Lung (tissue), 12 donors: ENCODE results near the gene RAB6A. TPM values are rescaled to one million over a fixed set of nuclear protein-coding genes. Genes with fewer than 3 reads are reported as not detected.
"Not testable (repeated sequence)": the region's sequence is repeated elsewhere in the genome, so short reads cannot be mapped to it uniquely, and the experiment has no call there.

Source experiments
- ATAC-seq: fragments of 200-7000 bp; cut with Tn5 transposase; one replicate; pipeline ENCODE4 v1.9.1; 2020; ENCODE audit warnings: moderate number of reproducible peaks; ENCODE audit not compliant: insufficient read depth, low FRiP score
- DNase-seq, 3 donors: peaks; one replicate each; pipeline ENCODE4 v3.0.0-alpha.2; 2013 to 2017
- H3K27ac ChIP-seq, 2 donors: one replicate each; pipeline ENCODE4 v1.5.1; 2013; ENCODE audit warnings: mild to moderate bottlenecking in 2 of 2, moderate library complexity in 2 of 2, control low read depth in 1 of 2, inconsistent platforms in 1 of 2, low read depth in 1 of 2, low read length in 1 of 2
- H3K27me3 ChIP-seq, 3 donors: one replicate each; pipeline ENCODE4 v1.5.1; 2013; ENCODE audit warnings: low read length in 2 of 3; ENCODE audit not compliant: control insufficient read depth in 3 of 3, insufficient read depth in 3 of 3
- H3K36me3 ChIP-seq, 4 donors: one replicate each; pipeline ENCODE4 v1.5.1; 2013; ENCODE audit warnings: low read length in 4 of 4, mild to moderate bottlenecking in 1 of 4, moderate library complexity in 1 of 4; ENCODE audit not compliant: control insufficient read depth in 4 of 4, insufficient read depth in 4 of 4
- H3K4me1 ChIP-seq, 5 donors: one replicate each; pipeline ENCODE4 v1.5.1; 2013; ENCODE audit warnings: low read length in 5 of 5, mild to moderate bottlenecking in 2 of 5, moderate library complexity in 1 of 5; ENCODE audit not compliant: control insufficient read depth in 5 of 5, insufficient read depth in 5 of 5
- H3K4me3 ChIP-seq: one replicate; pipeline ENCODE4 v1.5.1; 2013; ENCODE audit warnings: mild to moderate bottlenecking, control low read depth, moderate library complexity
- H3K9ac ChIP-seq, 2 donors: one replicate each; pipeline ENCODE4 v1.5.1; 2013; ENCODE audit warnings: low read length in 2 of 2, control low read depth in 1 of 2; ENCODE audit not compliant: insufficient read depth in 1 of 2
- H3K9me3 ChIP-seq, 4 donors: one replicate each; pipeline ENCODE4 v1.5.1; 2013; ENCODE audit warnings: low read length in 3 of 4, mild to moderate bottlenecking in 1 of 4, moderate library complexity in 1 of 4; ENCODE audit not compliant: control insufficient read depth in 4 of 4, insufficient read depth in 3 of 4
- WGBS, 2 donors: extraction: QIAGEN DNeasy Blood & Tissue Kit; methylation state at CpG; one replicate each; pipeline ENCODE4 v1.1.7; 2013; 5-methylcytosine and 5-hydroxymethylcytosine counted together
- polyA plus RNA-seq, 2 donors: library from polyadenylated mRNA; stranded (reverse); fragments of 200-250 nt; gene quantifications; one replicate each; pipeline ENCODE4 v1.2.1, GENCODE V29; 2013
- total RNA-seq, 2 donors: library from RNA; depleted of rRNA in 1 of 2; stranded (reverse); fragments of >200 nt in 1 of 2; gene quantifications; one replicate each; pipeline ENCODE4 v1.2.1, GENCODE V29; 2014 to 2021
- TF ChIP-seq, protein P1 (sequence below): IDR thresholded peaks from 2 replicates; pipeline ENCODE4 v1.5.1; 2012; ENCODE audit warnings: mild to moderate bottlenecking; ENCODE audit errors: control extremely low read depth, extremely low read depth
- donor health status: control.
- donor health status: control.
- donor health status: Bipolar disorder and iron deficiency.
- donor health status: healthy.
- donor health status: DM: yes; HTN: yes; CAD: no.

The RAB6A gene
- total and polyA plus RNA-seq, 4 donors = 45.8 to 159 (median 81.8) TPM

DNA sequence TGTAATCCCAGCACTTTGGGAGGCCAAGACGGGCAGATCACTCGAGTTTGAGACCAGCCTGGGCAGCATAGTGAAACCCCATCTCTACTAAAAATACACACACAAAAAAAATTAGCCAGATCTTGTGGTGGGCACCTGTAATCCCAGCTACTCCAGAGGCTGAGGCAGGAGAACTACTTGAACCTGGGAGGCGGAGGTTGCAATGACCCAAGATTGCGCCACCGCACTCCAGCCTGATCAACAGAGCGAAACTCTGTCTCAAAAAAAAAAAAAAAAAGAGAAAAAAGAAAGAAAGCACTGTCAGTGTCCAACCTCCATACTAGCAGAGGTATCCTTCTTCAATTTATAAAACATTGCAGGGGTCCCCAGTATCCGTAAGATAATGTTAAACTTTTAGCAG lies 17.8 kb downstream of the RAB6A start:
- Histone ChIP-seq H3K4me3 (no peak overlapping the region), H3K36me3 (no peaks in the 10 kb centered on the region), H3K9ac (no peak overlapping the region), H3K4me1 (peaks cover 0 to 5% (median 0%) of the 10 kb centered on the region in 5 donors), H3K27me3 (no peaks in the 10 kb centered on the region), H3K27ac (no peak overlapping the region), H3K9me3 (no peaks in the 10 kb centered on the region)
- no peak for ATAC-seq
- DNase-seq = no peak
- TF ChIP-seq, protein P1, sequence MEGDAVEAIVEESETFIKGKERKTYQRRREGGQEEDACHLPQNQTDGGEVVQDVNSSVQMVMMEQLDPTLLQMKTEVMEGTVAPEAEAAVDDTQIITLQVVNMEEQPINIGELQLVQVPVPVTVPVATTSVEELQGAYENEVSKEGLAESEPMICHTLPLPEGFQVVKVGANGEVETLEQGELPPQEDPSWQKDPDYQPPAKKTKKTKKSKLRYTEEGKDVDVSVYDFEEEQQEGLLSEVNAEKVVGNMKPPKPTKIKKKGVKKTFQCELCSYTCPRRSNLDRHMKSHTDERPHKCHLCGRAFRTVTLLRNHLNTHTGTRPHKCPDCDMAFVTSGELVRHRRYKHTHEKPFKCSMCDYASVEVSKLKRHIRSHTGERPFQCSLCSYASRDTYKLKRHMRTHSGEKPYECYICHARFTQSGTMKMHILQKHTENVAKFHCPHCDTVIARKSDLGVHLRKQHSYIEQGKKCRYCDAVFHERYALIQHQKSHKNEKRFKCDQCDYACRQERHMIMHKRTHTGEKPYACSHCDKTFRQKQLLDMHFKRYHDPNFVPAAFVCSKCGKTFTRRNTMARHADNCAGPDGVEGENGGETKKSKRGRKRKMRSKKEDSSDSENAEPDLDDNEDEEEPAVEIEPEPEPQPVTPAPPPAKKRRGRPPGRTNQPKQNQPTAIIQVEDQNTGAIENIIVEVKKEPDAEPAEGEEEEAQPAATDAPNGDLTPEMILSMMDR = no peak
- 76 to 84% methylated on average over 7 of the region's 7 CpGs for WGBS, 2 donors

- not testable (repeated sequence) for H3K4me3 ChIP-seq, H3K27ac ChIP-seq, H3K4me1 ChIP-seq, DNase-seq, H3K36me3 ChIP-seq, H3K27me3 ChIP-seq, ATAC-seq, H3K9ac ChIP-seq, H3K9me3 ChIP-seq
- 79 to 80% methylated on average over 7 of the region's 7 CpGs for WGBS, 2 donors
Observed at GRCh38 chr11:73735959-73736358, 24.9 kb downstream of the RAB6A start.

DNA sequence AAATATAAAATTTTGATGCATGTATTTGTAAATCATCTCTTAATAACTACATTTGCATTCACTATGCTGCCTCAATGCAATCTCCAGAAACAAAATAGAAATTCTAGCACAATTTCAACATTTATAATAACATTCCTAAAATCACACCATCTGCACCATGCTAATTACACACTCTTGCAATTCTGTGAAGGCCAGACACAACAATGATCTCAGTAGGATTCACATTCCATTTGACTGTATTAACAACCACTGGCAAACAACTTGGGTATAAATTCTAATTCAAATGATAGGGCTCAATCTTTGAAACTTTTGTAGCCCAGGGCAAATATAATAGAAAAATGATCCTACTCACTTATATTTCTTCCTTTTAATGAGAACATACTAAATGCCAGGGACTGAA lies 25.9 kb downstream of the RAB6A start:
- Histone ChIP-seq H3K4me3 (no peak overlapping the region), H3K27ac (no peak overlapping the region), H3K27me3 (no peaks in the 10 kb centered on the region), H3K9me3 (no peaks in the 10 kb centered on the region), H3K36me3 (peaks cover 0 to 3% (median 0%) of the 10 kb centered on the region in 4 donors), H3K4me1 (peaks cover 0 to 6% (median 0%) of the 10 kb centered on the region in 5 donors), H3K9ac (no peak overlapping the region)
- ATAC-seq (no peak), DNase-seq (no peak)
- TF ChIP-seq, protein P1 = no peak

DNA sequence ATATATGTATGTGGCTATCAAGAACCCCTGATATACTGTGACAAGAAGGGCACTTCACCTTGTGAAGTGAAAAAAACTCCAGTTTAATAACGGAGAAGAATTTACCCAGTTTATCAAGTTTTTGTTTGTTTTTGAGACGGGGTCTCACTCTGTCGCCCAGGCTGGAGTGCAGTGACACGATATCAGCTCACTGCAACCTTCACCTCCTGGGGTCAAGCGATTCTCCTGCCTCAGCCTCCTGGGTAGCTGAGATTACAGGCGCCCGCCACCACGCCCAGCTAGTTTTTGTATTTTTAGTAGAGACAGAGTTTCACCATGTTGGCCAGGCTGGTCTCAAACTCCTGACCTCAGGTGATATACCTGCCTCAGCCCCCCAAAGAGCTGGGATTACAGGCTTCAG lies 26.9 kb downstream of the RAB6A start:
- H3K27me3 ChIP-seq, H3K9me3 ChIP-seq, ATAC-seq, H3K27ac ChIP-seq, H3K4me3 ChIP-seq, H3K4me1 ChIP-seq, DNase-seq, H3K36me3 ChIP-seq, H3K9ac ChIP-seq: not testable (repeated sequence)
- 92 to 95% methylated on average over 8 of the region's 8 CpGs for WGBS, 2 donors

DNA sequence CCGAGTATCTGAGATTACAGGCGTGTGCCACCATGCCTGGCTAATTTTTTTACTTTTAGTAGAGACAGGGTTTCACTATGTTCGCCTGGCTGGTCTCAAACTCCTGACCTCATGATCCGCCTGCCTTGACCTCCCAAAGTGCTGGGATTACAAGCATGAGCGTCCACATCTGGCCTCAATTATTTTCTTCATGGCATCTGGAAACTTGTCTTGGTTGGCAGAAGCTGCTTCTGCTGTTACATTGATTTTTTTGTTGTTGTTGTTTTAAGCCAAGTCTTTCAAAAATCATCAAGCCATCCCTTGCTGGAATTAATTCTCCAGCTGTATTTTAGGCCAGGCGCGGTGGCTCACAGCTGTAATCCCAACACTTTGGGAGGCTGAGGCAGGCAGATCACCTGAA lies 27.9 kb downstream of the RAB6A start:
- not testable (repeated sequence) for H3K9me3 ChIP-seq, H3K9ac ChIP-seq, H3K27me3 ChIP-seq, DNase-seq, H3K36me3 ChIP-seq, ATAC-seq, H3K27ac ChIP-seq, H3K4me3 ChIP-seq, H3K4me1 ChIP-seq
- WGBS, 2 donors = 97% methylated on average over 7 of the region's 7 CpGs
